Caki2 (cell line): ENCODE measurements around the gene RNASE8. TPM values are rescaled to one million over a fixed set of nuclear protein-coding genes. Genes with fewer than 3 reads are reported as not detected.

ENCODE experiments used
- DNase-seq: peaks from one replicate; pipeline ENCODE4 v3.0.0-alpha.2; 2015; ENCODE audit warnings: low read depth
- in situ Hi-C: cut with HindIII; loops from 2 replicates; pipeline ENCODE4 v1.10.0; 2016; ENCODE audit warnings: low sequenced_read_pairs, low pct_unique_long_range_greater_than_20kb, mixed read lengths
- total RNA-seq: library from RNA; depleted of rRNA; stranded (reverse); fragments of >200 nt; shearing (Covaris generic); gene quantifications from 2 replicates; pipeline ENCODE4 v1.2.3, GENCODE V29; 2014; ENCODE audit warnings: low replicate concordance

The RNASE8 gene
- total RNA-seq, 1 experiment from 2014 or later = not detected

- in situ Hi-C loops = no loop called here
- no peak for DNase-seq
Observed at GRCh38 chr14:21043974-21044618, 13.5 kb upstream of the RNASE8 start.

- in situ Hi-C loops = no loop called here
Observed at GRCh38 chr14:21047378-21047781, 10.2 kb upstream of the RNASE8 start.

GRCh38 chr14:21048638-21049037, 9.0 kb upstream of the RNASE8 start:
- in situ Hi-C loops = no loop called here
- DNase-seq = no peak

More at GRCh38 chr14:21047378-21047781, 10.2 kb upstream of the RNASE8 start:
- DNase-seq = no peak

- DNase-seq = no peak
- in situ Hi-C loops = no loop called here
Observed at GRCh38 chr14:21049271-21049673, 8.3 kb upstream of the RNASE8 start.

- in situ Hi-C loops = no loop called here
- DNase-seq = no peak
Observed at GRCh38 chr14:21050597-21050996, 7.0 kb upstream of the RNASE8 start.

GRCh38 chr14:21053184-21054122, 4.2 kb upstream of the RNASE8 start:
- no peak for DNase-seq
- in situ Hi-C loops = no loop called here

GRCh38 chr14:21054123-21054767, 3.4 kb upstream of the RNASE8 start:
- in situ Hi-C loops = no loop called here

GRCh38 chr14:21054768-21055145, 2.9 kb upstream of the RNASE8 start:
- DNase-seq = no peak
- in situ Hi-C loops = no loop called here

More at GRCh38 chr14:21054123-21054767, 3.4 kb upstream of the RNASE8 start:
- peak; percentile 19 for DNase-seq

GRCh38 chr14:21055432-21056117, 2.0 kb upstream of the RNASE8 start:
- DNase-seq = no peak
- in situ Hi-C loops = no loop called here

- no peak for DNase-seq
- in situ Hi-C loops = no loop called here
Observed at GRCh38 chr14:21056520-21057163, 980 bp upstream of the RNASE8 start.

- in situ Hi-C loops = no loop called here
- DNase-seq = no peak
Observed at GRCh38 chr14:21058903-21059302, 1.3 kb downstream of the RNASE8 start.

- in situ Hi-C loops = no loop called here
- no peak for DNase-seq
Observed at GRCh38 chr14:21059842-21060613, 2.4 kb downstream of the RNASE8 start.

- in situ Hi-C loops = no loop called here
- no peak for DNase-seq
Observed at GRCh38 chr14:21060614-21061346, 3.2 kb downstream of the RNASE8 start.

- DNase-seq = no peak
- in situ Hi-C loops = no loop called here
Observed at GRCh38 chr14:21061347-21061668, 3.7 kb downstream of the RNASE8 start.

- in situ Hi-C loops = no loop called here
- no peak for DNase-seq
Observed at GRCh38 chr14:21063479-21063878, 5.9 kb downstream of the RNASE8 start.

- in situ Hi-C loops = no loop called here
- DNase-seq = no peak
Observed at GRCh38 chr14:21066882-21067502, 9.4 kb downstream of the RNASE8 start.
